ENCODE data around the gene MED27. TPM values are rescaled to one million over a fixed set of nuclear protein-coding genes. Genes with fewer than 3 reads are reported as not detected.

MED27 gene
- total and polyA plus RNA-seq, 2 of the 4 experiments (the other 2 are of a cell fraction) = 50.2 to 63.4 TPM

GRCh38 chr9:131984564-131984963 lies 95.1 kb downstream of the MED27 start:
- no peak overlapping the region for H3K9ac ChIP-seq (ENCODE audit: low read depth, low read length)
- no peak overlapping the region for H2AK5ac ChIP-seq (ENCODE audit: low read depth, low read length)
- no peak overlapping the region for H2BK5ac ChIP-seq (ENCODE audit: low read depth, low read length, poor library complexity, severe bottlenecking)
- BruUV-seq (replicated peaks) = no TSS peak
- no CpG with 5 or more reads among the region's 1 CpG for WGBS, 2 experiments (ENCODE audit: extremely low coverage in 2 of 2, insufficient read length in 1 of 2)
- no peak overlapping the region for H3K18ac ChIP-seq (ENCODE audit: low read depth, low read length)
- H3K4me1 ChIP-seq (ENCODE audit: control insufficient read depth, insufficient read depth, low read length) = peaks cover 5% of the 10 kb centered on the region
- peaks cover 28 to 58% of the 10 kb centered on the region in 2 experiments for H3K79me1 ChIP-seq (ENCODE audit: low read depth in 1 of 2, low read length in 2 of 2)
- H3K9me1 ChIP-seq (ENCODE audit: insufficient read depth, low read length) = peaks cover 11% of the 10 kb centered on the region
- ChIA-PET POLR2A (ENCODE audit: unreplicated experiment) (no interaction called here), CTCF (interaction anchor here (1.4 kb wide), 1 partner anchor 121 kb away, joined by 3 read pairs; no protein-coding TSS in a partner anchor)
- no peak overlapping the region for H2BK20ac ChIP-seq (ENCODE audit: low read depth, low read length)
- no peak overlapping the region for H2BK120ac ChIP-seq (ENCODE audit: low read depth, low read length)
- no peak overlapping the region for H3K4me2 ChIP-seq (ENCODE audit: low read depth, low read length)
- ATAC-seq (ENCODE audit: low read depth) (peak; percentile 27; the same call in 1 of the 2 replicates), DNase-seq (peak; percentile 29)
- H4K91ac ChIP-seq (ENCODE audit: insufficient read depth, low read depth, low read length) = no peak overlapping the region
- H4K5ac ChIP-seq (ENCODE audit: low read depth, low read length) = no peak overlapping the region
- dilution Hi-C loops (cut with HindIII; ENCODE audit: low sequenced_read_pairs, unreplicated experiment) = no loop called here
- no peak for TF ChIP-seq CHD1 (IDR thresholded peaks at IDR 0.05; ENCODE audit: low read depth, low read length)
- TF ChIP-seq MAZ (IDR thresholded peaks at IDR 0.05; ENCODE audit: borderline replicate concordance, low read depth, low read length) = no peak
- TF ChIP-seq RCOR1 (IDR thresholded peaks at IDR 0.05; ENCODE audit: insufficient replicate concordance, low read length) = no peak
- TF ChIP-seq BHLHE40 (IDR thresholded peaks at IDR 0.05; ENCODE audit: low read depth, low read length) = no peak
- no peak for TF ChIP-seq CEBPB (IDR thresholded peaks at IDR 0.05; ENCODE audit: low read depth, low read length)
- TF ChIP-seq MXI1 (IDR thresholded peaks at IDR 0.05; ENCODE audit: borderline replicate concordance, low read depth, low read length) = no peak
- TF ChIP-seq FOS (IDR thresholded peaks at IDR 0.05; ENCODE audit: low read depth, low read length) = no peak
- H4K20me1 ChIP-seq (ENCODE audit: insufficient read depth, low read length) = peaks cover 7% of the 10 kb centered on the region; the same call in 1 of the 2 replicates
- no peaks in the 10 kb centered on the region for H3K27me3 ChIP-seq (ENCODE audit: control insufficient read depth, insufficient read depth, low read length)
- H4K8ac ChIP-seq (ENCODE audit: low read depth in 2 of 2, low read length in 2 of 2) = no peak overlapping the region
- H3K9me3 ChIP-seq (ENCODE audit: control insufficient read depth, insufficient read depth, low read length) = no peaks in the 10 kb centered on the region
- no peak overlapping the region for H2BK15ac ChIP-seq (ENCODE audit: low read depth, low read length)
- no peak overlapping the region for H3K14ac ChIP-seq (replicated peaks; ENCODE audit: low read depth, low read length)
- no peak overlapping the region for H3K4ac ChIP-seq (ENCODE audit: low read depth, low read length)
- H3K56ac ChIP-seq (ENCODE audit: extremely low read depth, insufficient read depth, low read length) = no peak overlapping the region
- H2AFZ ChIP-seq (replicated peaks; ENCODE audit: low read length, poor library complexity) = no peak overlapping the region
- no peaks in the 10 kb centered on the region for H3K36me3 ChIP-seq (ENCODE audit: control insufficient read depth, insufficient read depth, low read length)
- no peak overlapping the region for H2AK9ac ChIP-seq (replicated peaks; ENCODE audit: low read depth, low read length, poor library complexity)
- in situ Hi-C loops (cut with MboI; ENCODE audit: low sequenced_read_pairs) = no loop called here
- intact Hi-C loops (cut with micrococcal nuclease) = no loop called here
- H3K27ac ChIP-seq (ENCODE audit: insufficient read depth, low read length) = no peak overlapping the region
- H3K4me3 ChIP-seq (ENCODE audit: insufficient read depth, low read depth, low read length) = no peak overlapping the region
- H3K23ac ChIP-seq (ENCODE audit: low read depth, low read length) = no peak overlapping the region
